Ammon's horn (tissue), 1 donor: Measurements from ENCODE around the gene MEGF9.
A peak's percentile ranks its signal among the peaks of the same experiment; 100 is the strongest.
"Not testable (repeated sequence)": the region's sequence is repeated elsewhere in the genome, so short reads cannot be mapped to it uniquely, and the experiment has no call there.

Experiments
- DNase-seq: peaks from one replicate; pipeline ENCODE4 v3.0.0-alpha.2; 2016; ENCODE audit warnings: low spot score

The MEGF9 gene

DNA sequence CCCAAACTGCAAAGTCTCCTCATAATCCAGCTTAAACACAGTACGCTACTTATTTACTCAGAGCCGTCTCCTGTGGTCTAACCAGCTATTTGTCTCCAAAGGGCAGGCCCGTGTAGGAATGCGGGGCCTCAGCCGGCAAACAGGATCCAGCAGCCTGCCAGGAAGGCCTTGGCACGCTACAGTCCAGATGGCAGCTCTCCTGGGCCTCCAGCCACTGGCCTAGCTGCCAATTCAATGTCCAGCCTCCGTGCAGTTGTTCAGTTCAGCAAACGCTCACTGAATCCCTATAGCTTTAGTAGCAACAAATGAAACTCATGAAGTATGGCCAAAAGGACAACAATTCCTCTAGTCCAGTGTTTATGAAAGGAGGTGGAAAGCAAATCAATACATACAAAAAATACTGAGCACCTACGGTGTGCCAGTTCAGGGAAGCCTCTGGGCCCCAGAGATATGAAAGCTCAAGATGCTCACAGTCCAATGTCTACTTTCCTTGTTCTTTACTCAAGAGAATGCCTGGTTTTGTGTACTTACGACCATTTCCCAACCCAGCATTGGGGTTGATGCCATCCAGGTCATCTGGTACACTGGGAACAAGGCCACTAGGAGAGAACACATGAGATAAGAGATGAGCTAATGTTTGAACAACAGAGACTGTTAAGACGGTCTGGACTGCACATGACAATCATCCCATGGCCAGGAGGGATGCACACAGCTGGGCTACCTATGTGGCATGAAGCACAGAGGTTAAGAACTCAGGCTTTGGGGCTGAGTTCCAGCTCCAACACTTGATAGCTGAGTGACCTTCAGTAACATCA is 142.6 kb downstream of the MEGF9 start:
- peak; percentile 87 for DNase-seq

DNA sequence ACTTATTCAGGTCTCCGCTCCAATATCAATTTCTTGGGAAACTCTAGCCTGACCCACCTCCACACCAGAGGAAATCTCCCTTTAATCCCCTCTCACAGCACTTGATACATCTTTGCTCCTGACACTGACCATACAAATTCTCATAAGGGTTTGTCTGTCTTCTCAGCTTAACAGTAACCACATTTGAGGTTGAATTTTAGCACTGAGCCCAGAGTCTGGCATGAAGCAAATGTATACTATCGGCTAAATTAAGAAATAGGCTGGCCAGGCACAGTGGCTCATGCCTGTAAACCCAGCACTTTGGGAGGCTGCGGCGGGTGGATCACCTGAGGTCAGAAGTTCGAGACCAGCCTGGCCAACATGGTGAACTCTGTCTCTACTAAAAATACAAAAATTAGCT is 144.0 kb downstream of the MEGF9 start:
- no peak for DNase-seq

DNA sequence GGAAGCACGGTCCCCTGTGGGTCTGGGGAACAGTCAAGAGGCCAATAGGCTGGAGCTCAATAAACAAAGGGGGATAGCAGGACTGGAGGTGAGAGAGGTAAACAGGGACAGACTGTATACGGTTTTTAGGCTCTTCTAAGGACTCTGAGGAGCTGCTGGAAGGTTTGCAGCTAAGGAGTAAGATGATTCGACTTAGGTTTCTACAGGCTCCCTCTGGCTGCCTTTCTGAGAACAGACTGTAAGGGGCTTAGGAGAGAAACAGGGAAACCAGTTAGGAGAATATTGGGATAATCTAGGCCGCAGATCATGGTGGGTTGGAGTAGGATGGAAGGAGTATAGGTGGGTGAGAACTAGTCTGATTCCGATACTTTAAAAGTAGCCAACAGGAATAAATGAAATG is 144.7 kb downstream of the MEGF9 start:
- DNase-seq, result no peak

DNA sequence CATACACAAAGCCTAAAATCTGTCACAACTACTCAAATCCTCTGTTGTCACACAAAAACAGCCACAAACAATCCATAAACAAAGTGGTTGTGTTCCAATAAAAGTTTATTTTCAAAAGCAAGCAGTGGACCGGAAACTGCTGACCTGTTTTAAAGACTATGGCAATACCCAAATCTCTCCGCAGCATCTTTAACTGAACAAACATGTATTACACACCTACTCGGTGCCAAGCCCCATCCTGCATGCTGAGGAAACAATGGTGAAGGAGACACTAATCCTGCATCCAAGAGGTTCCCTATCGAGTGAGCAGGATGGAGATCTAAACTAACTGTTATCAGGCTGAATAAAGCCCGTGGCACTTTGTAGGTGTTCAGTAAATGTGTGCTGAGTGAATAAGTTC is 145.5 kb downstream of the MEGF9 start:
- DNase-seq, result no peak

DNA sequence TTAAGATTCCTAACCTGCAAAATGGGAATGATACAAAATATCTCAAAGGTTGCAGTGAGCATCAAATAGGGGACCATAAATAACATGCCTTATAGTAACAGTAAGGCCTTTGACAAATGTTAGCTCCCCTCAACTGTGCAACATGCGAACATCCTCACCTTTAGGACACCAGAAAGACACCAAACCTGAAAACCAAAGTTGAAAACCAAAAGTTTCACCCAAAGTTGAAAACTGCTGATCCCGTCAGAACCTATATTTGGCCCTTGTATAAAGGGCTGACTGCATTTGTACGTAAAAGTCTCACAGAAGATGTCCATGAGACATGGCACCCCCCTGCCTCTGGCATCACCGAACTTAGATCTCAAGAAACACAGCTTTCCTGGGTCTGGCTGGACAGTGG is 146.4 kb downstream of the MEGF9 start:
- no peak for DNase-seq

DNA sequence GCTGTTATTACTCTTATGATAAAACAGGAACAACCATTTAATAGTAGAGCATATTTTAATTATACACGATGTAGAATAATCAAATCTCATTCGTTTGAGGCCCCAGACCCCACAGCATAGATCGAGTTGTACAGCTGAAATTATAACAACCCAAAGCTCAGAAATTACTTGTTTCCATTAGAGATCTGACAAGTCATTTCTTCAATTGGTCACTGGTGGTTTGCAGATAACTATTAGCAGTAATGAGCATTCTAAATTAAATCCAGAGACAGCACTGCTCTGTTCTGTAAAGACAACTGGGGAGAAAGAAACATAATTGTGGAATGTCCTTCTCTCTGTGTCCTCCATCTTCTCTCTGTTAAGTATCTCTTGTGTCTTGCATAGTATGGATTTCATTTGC is 147.2 kb downstream of the MEGF9 start:
- no peak for DNase-seq

DNA sequence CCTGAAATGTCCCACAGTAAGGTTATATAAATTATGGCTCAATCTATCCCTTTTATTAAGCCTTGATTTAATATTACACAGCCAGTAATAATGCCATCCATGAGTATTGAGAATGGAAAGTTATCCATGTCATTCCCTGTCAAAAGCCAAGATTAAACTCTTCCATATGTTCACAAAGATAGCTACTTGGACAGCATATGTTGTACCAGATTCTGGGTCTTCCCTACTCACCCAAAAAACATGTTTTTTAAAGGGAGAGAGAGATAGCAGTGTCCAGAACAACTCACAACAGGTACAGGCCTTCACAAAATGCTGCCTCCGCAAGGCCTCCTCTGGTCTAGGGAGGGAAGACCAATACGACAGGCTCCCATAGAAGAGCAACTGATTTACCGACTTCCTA is 149.7 kb downstream of the MEGF9 start:
- DNase-seq, result no peak

DNA sequence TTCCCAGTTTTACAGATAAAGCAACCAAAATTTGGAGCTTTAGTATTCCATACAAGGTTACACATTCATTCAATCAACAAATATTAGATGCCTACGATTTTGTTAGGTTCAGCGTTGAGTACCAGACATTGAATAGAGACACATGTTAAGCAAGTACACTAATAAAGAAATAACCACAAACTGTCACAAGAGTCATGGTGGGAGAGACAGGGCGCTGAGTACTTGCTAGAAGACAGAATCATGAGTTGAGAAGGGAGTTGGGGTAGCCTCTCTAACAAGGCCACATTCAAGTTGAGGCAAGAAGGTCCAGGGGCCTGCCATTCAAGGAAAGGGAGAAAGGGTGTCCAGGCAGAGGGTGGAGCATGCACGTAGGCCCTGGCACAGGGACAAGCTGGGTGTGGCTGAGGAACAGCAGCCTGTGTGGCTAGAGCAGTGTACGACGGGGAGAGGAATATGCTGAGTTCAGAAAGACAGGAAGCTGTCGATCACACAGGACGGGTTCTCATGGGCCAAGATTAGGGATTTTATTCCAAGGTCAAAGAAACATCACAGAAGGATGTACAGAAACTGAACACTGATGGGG is 151.3 kb downstream of the MEGF9 start:
- DNase-seq, result no peak

DNA sequence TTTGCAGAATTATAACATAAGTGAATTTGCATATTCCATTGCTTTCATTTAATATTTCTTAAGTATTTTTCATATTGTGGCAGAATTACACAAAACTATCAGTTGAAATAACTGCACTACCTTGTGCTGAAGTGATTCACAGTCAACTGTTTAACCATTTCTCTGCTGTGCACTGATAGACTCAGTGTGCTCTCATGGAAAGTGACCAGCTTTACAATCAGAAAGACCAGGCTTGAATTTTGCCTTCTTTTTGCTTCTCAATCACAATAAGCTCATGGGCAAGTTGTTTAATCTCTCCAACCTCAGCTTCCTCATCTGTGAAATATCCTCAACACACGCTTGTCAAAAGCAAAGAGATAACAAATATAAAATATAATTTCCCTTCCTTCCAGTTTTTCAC is 152.6 kb downstream of the MEGF9 start:
- DNase-seq, result no peak

DNA sequence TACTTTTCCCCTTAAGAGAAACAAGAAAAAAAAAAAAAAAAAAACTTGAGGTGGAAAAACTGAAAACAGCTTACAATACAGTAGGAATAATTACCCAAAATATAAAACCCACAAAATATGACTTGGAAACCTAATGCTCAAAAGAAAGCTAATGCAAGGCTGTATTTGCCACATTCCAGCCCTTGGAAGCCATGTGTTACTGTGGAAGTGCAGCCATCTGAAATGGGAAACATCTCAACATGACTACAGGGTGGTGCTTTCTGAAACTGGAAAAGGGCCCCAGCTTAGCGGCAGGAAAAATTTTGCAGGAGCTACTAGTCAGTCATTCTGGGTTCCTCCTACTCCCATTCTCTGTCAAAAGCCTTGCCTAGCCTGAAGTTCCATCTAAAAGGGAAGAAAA is 154.7 kb downstream of the MEGF9 start:
- no peak for DNase-seq

DNA sequence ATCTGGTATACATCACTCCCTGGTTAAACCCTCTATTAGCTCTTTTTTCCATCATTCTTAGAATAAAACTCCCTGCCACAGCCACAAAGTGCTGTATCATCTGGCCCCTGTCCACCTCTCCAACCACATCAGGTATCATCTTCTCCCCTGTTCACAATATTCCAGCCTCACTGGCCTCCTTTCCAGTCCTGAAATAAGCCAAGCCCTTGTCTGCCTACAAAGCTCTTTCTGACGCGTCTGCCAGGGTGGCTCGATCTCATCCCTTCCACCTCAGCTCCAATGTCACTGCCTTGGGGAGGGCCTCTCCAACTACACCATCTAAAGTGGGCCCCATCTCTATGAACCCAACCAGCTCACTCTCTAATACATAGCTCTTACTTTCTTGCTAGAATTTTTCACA is 155.8 kb downstream of the MEGF9 start:
- no peak for DNase-seq

DNA sequence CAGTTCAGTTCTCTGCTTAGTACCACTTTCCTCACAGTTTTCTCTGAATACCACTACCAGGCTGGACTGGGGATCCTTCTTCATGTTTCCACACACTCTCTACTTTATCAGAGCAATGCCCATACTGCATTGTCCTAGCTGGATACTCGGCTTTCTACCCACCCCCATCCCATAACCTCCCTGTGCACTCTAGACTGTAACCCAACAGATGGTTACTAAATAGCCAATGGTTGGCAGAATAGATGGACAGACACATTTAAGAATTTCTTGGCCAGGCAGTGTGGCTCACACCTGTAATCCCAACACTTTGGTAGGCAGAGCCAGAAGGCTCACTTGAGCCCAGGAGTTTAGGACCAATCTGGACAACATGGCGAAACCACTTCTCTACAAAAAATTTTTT is 157.1 kb downstream of the MEGF9 start:
- no peak for DNase-seq

DNA sequence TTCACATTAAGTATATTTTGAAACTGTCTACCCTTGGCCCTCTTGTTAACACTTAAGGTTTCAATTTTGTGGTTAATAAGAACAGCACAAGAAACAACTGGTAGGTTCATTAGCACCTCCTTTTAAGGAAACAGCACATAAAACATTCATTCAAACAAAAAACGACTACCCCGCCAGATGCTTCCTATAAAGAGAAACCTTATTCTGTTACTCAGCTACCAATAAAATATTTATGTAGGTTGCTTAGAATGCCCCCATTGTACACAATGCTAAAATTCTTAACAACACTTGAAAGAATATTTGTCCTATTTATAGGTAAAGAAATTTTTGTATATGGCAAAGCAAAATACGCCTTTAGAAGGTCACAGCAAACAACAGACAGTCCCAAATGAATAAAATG is 157.5 kb downstream of the MEGF9 start:
- no peak for DNase-seq

DNA sequence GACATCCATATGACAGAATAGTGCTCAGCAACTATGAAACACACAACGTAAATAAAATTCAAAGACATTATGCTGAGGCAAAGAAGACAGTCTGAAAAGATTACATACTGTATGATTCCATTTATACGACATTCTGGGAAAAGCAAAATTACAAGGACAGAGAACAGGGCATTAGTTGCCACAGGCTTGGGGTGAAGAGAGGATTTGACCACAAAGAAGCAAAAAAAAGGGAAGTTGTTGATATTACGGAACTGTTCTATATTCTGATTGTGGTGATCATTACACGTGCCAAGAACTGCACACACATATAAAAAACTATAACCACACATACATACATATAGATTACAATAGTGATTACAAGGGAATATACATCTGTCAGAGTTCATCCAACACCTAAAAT is 158.4 kb downstream of the MEGF9 start:
- DNase-seq, result no peak

DNA sequence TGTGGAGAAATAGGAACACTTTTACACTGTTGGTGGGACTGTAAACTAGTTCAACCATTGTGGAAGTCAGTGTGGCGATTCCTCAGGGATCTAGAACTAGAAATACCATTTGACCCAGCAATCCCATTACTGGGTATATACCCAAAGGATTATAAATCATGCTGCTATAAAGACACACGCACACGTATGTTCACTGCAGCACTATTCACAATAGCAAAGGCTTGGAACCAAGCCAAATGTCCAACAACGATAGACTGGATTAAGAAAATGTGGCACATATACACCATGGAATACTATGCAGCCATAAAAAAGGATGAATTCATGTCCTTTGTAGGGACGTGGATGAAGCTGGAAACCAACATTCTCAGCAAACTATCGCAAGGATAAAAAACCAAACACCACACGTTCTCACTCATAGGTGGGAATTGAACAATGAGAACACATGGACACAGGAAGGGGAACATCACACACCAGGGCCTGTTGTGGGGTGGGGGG is 162.0 kb downstream of the MEGF9 start:
- DNase-seq, result not testable (repeated sequence)
